ENCODE results near the gene PRSS57. TPM values are rescaled to one million over a fixed set of nuclear protein-coding genes. Genes with fewer than 3 reads are reported as not detected.

The PRSS57 gene
- total and polyA plus RNA-seq, 2 donors (not counting 1 experiment from before 2014, with no cell fraction given), result not detected

DNA sequence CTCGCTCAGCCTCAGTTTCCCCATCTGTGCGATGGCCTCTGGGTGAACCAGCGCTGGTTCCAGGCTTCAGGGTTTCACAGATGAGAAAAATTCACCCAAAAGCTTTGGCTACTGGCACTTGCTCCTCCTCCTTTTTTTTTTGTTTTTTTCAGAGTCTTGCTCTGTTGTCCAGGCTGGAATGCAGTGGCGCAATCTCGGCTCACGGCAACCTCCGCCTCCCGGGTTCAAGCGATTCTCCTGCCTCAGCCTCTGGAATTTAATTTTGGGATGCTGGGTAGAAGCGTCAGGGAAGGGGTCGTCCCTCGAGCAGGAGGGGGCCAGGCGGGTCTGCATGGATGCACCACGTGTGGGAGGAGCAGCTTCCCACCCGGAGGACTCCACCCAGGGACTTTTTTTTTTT is 7.0 kb downstream of the PRSS57 start:
- Histone ChIP-seq H4K20me1 (ENCODE audit: control insufficient read depth, extremely low read depth, insufficient read depth, low read length) (no peaks in the 10 kb centered on the region), H2AFZ (ENCODE audit: low read length) (no peak overlapping the region), H3K27me3 (ENCODE audit: control insufficient read depth, insufficient read depth, low read length) (no peaks in the 10 kb centered on the region), H3K4me2 (ENCODE audit: extremely low read depth, insufficient read depth, low read length) (no peak overlapping the region), H3K9ac (ENCODE audit: insufficient read depth, low read length) (no peak overlapping the region), H3K4me3 (replicated peaks in 1 of 4; ENCODE audit: control extremely low read depth in 1 of 4, insufficient read depth in 1 of 4, low read depth in 3 of 4, low read length in 4 of 4) (no peak overlapping the region), H3K27ac (ENCODE audit: insufficient read depth, low read length) (no peak overlapping the region), H3K36me3 (ENCODE audit: control insufficient read depth, insufficient read depth, low read length) (no peaks in the 10 kb centered on the region), H3K4me1 (ENCODE audit: control insufficient read depth, extremely low read depth, insufficient read depth, low read length) (no peaks in the 10 kb centered on the region), H3K79me2 (ENCODE audit: control insufficient read depth, insufficient read depth, low read length) (no peaks in the 10 kb centered on the region), H3K9me3 (ENCODE audit: control insufficient read depth, insufficient read depth, low read depth, low read length) (no peaks in the 10 kb centered on the region)
- no peak for DNase-seq (ENCODE audit: low read depth in 2 of 2)
- TF ChIP-seq, protein P1, sequence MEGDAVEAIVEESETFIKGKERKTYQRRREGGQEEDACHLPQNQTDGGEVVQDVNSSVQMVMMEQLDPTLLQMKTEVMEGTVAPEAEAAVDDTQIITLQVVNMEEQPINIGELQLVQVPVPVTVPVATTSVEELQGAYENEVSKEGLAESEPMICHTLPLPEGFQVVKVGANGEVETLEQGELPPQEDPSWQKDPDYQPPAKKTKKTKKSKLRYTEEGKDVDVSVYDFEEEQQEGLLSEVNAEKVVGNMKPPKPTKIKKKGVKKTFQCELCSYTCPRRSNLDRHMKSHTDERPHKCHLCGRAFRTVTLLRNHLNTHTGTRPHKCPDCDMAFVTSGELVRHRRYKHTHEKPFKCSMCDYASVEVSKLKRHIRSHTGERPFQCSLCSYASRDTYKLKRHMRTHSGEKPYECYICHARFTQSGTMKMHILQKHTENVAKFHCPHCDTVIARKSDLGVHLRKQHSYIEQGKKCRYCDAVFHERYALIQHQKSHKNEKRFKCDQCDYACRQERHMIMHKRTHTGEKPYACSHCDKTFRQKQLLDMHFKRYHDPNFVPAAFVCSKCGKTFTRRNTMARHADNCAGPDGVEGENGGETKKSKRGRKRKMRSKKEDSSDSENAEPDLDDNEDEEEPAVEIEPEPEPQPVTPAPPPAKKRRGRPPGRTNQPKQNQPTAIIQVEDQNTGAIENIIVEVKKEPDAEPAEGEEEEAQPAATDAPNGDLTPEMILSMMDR (conservative IDR thresholded peaks at IDR 0.05 in 1 of 2, IDR thresholded peaks at IDR 0.05 in 1 of 2; ENCODE audit: low read depth in 1 of 2, low read length in 2 of 2), result no peak
- TF ChIP-seq EZH2 (IDR thresholded peaks at IDR 0.05; ENCODE audit: low read length, missing control alignments), result no peak

DNA sequence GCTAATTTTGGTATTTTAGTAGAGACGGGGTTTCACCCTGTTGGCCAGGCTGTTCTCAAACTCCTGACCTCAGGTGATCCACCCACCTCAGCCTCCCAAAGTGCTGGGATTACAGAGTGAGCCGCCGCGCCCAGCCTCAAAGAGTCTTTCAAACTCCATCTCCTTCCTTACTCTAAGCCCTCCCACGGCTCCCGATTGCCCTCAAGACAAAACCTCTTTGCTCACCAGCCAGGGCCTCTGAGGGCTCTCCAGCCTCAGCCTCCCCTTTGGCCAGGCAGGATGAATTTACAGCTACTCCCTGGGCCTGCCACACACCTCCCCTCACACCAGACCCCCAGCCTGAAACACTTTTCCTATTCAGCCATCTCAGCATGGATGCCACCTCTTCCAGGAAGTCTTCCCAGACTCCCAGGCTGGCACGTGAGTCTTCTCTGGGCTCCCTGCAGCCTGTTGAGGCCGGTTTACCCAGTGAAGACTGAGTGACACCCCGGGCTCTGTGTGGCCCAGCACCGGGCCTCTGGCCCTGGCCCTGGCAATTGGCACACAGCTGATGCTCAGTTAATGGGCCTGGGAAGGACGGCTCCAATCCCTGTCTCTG is 7.6 kb downstream of the PRSS57 start:
- H3K4me2 ChIP-seq (ENCODE audit: extremely low read depth, insufficient read depth, low read length), result no peak overlapping the region
- no peaks in the 10 kb centered on the region for H3K4me1 ChIP-seq (ENCODE audit: control insufficient read depth, extremely low read depth, insufficient read depth, low read length)
- H3K36me3 ChIP-seq (ENCODE audit: control insufficient read depth, insufficient read depth, low read length), result no peaks in the 10 kb centered on the region
- H3K9me3 ChIP-seq (ENCODE audit: control insufficient read depth, insufficient read depth, low read depth, low read length), result no peaks in the 10 kb centered on the region
- no peak for TF ChIP-seq EZH2 (IDR thresholded peaks at IDR 0.05; ENCODE audit: low read length, missing control alignments)
- TF ChIP-seq, protein P1 (conservative IDR thresholded peaks at IDR 0.05 in 1 of 2, IDR thresholded peaks at IDR 0.05 in 1 of 2; ENCODE audit: low read depth in 1 of 2, low read length in 2 of 2), result no peak
- no peak for DNase-seq (ENCODE audit: low read depth in 2 of 2)
- H4K20me1 ChIP-seq (ENCODE audit: control insufficient read depth, extremely low read depth, insufficient read depth, low read length), result no peaks in the 10 kb centered on the region
- H3K27ac ChIP-seq (ENCODE audit: insufficient read depth, low read length), result no peak overlapping the region
- no peaks in the 10 kb centered on the region for H3K27me3 ChIP-seq (ENCODE audit: control insufficient read depth, insufficient read depth, low read length)
- no peak overlapping the region for H3K4me3 ChIP-seq (replicated peaks in 1 of 4; ENCODE audit: control extremely low read depth in 1 of 4, insufficient read depth in 1 of 4, low read depth in 3 of 4, low read length in 4 of 4)
- H2AFZ ChIP-seq (ENCODE audit: low read length), result no peak overlapping the region
- H3K9ac ChIP-seq (ENCODE audit: insufficient read depth, low read length), result no peak overlapping the region
- H3K79me2 ChIP-seq (ENCODE audit: control insufficient read depth, insufficient read depth, low read length), result no peaks in the 10 kb centered on the region

DNA sequence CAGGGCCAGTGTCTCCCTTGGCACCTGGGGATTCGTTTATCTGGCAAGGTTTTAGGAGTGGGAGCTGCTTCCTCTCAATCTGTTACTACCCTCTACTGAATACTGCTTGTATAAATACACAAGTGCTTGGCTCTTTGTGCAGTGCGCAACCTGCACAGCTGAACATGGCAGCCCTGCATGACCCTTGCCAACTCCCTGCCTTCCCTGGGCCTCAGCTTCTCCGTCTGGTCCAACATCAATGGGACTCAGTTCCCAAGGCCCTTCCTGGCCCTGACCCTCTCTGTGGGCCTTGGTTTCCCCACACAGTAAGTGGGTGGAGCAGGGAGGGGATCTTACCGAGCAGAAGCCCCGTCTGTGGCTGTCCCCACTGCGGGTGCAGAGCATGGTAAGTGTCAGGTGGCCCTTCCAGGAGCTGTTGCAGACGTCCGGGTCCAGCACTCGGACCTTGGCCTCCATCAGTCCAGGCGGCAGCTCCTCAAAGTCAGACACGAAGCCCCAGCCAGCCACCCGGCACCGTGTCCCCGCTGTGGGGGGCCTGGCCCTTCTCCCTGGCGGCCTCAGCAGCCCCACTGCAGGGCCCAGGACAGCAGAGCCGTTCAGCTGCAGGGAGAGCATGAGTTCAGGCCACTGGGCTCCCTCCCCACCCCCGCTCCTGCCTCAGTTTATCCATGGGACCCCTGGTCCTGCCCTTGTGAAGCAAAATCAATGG is 8.5 kb downstream of the PRSS57 start:
- TF ChIP-seq, protein P1 (conservative IDR thresholded peaks at IDR 0.05 in 1 of 2, IDR thresholded peaks at IDR 0.05 in 1 of 2; ENCODE audit: low read depth in 1 of 2, low read length in 2 of 2), result no peak
- no peak for TF ChIP-seq EZH2 (IDR thresholded peaks at IDR 0.05; ENCODE audit: low read length, missing control alignments)
- DNase-seq (ENCODE audit: low read depth in 2 of 2), result no peak

More for the DNA sequence above, 8.5 kb downstream of the PRSS57 start:
- Histone ChIP-seq H4K20me1 (ENCODE audit: control insufficient read depth, extremely low read depth, insufficient read depth, low read length) (no peaks in the 10 kb centered on the region), H2AFZ (ENCODE audit: low read length) (no peak overlapping the region), H3K9me3 (ENCODE audit: control insufficient read depth, insufficient read depth, low read depth, low read length) (no peaks in the 10 kb centered on the region), H3K79me2 (ENCODE audit: control insufficient read depth, insufficient read depth, low read length) (no peaks in the 10 kb centered on the region), H3K27ac (ENCODE audit: insufficient read depth, low read length) (no peak overlapping the region), H3K4me2 (ENCODE audit: extremely low read depth, insufficient read depth, low read length) (no peak overlapping the region), H3K27me3 (ENCODE audit: control insufficient read depth, insufficient read depth, low read length) (no peaks in the 10 kb centered on the region), H3K9ac (ENCODE audit: insufficient read depth, low read length) (no peak overlapping the region), H3K36me3 (ENCODE audit: control insufficient read depth, insufficient read depth, low read length) (no peaks in the 10 kb centered on the region), H3K4me1 (ENCODE audit: control insufficient read depth, extremely low read depth, insufficient read depth, low read length) (no peaks in the 10 kb centered on the region), H3K4me3 (replicated peaks in 1 of 4; ENCODE audit: control extremely low read depth in 1 of 4, insufficient read depth in 1 of 4, low read depth in 3 of 4, low read length in 4 of 4) (no peak overlapping the region)
